Stimulated activated CD8-positive, alpha-beta memory T cell treated with anti-CD3 and anti-CD28 coated beads, Interleukin-4, amount 100 ng/mL, for 48 hours (primary cell): Measurements from ENCODE around the gene BMPR2.

ENCODE experiments used
- DNase-seq: peaks from one replicate; pipeline ENCODE4 v3.0.0-alpha.2; 2020

The BMPR2 gene

GRCh38 chr2:202609381-202610145 lies 233.4 kb downstream of the BMPR2 start:
- DNase-seq = no peak

DNA sequence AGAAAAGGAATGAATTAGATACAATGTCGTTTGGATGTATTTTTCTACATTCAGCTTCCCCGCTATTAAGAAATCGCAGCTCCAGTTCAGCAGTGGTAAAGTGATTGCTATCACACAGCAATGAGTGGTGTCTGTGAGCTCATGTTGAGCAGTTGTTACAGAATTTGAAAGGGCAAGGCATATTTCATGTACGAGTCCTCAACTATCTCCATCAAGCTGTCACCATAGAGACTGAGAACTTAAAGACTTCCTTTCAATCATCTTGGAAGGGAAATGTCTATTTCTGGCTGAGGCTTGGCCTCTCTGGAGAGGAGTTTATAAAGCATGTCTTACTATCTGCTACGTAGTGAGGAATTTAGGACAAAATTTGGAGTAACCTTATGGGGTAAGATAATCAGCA lies 234.3 kb downstream of the BMPR2 start:
- no peak for DNase-seq

- no peak for DNase-seq
These were observed 236.0 kb downstream of the BMPR2 start for GRCh38 chr2:202612145-202612544.

DNA sequence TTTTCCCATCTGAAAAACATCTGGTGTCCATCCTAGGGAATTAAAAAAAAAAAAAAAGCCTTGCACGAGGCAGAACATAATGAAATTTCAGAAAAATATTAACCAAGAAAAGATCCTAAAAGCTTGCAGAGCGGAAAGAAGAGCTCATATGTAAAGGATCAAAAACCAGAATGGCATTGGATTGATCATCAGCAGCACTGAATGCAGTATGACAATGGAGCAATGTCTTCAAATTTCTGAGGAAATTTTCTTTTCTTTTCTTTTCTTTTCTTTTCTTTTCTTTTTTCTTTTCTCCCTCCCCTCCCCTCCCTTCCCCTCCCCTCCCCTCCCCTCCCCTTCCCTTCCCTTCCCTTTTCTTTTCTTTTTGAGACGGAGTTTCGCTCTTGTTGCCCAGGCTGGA lies 237.4 kb downstream of the BMPR2 start:
- no peak for DNase-seq
